Heart left ventricle (tissue), 16 donors: Measurements from ENCODE around the gene SPOCK1. TPM values are rescaled to one million over a fixed set of nuclear protein-coding genes. Genes with fewer than 3 reads are reported as not detected.

Experiments
- ATAC-seq, 4 donors: fragments of 200-7000 bp; cut with Tn5 transposase; one replicate each; pipeline ENCODE4 v1.9.1; 2020 to 2022; ENCODE audit warnings: moderate library complexity in 4 of 4, mild to moderate bottlenecking in 3 of 4, moderate number of reproducible peaks in 1 of 4
- DNase-seq, 5 donors: peaks; one replicate each; pipeline ENCODE4 v3.0.0-alpha.2; 2020
- H3K27ac ChIP-seq, 12 donors: fragments of 200-600 bp; sonication (generic) in 4 of 12; one replicate each; pipeline versions ENCODE4 v1.5.0 to v1.8.0; 2016 to 2022; ENCODE audit warnings: mild to moderate bottlenecking in 2 of 12
- H3K27me3 ChIP-seq, 9 donors: fragments of 200-600 bp; sonication (generic) in 2 of 9; one replicate each; pipeline versions ENCODE4 v1.5.1 to v1.8.0; 2016 to 2022; ENCODE audit warnings: mild to moderate bottlenecking in 3 of 9
- H3K36me3 ChIP-seq, 9 donors: fragments of 200-600 bp; sonication (generic) in 2 of 9; one replicate each; pipeline versions ENCODE4 v1.5.0 to v1.8.0; 2018 to 2022; ENCODE audit warnings: mild to moderate bottlenecking in 2 of 9
- H3K4me1 ChIP-seq, 12 donors: fragments of 200-600 bp; sonication (generic) in 4 of 12; one replicate each; pipeline versions ENCODE4 v1.5.0 to v1.8.0; 2016 to 2022; ENCODE audit warnings: mild to moderate bottlenecking in 3 of 12
- H3K4me3 ChIP-seq, 12 donors: fragments of 200-600 bp; sonication (generic) in 4 of 12; one replicate each; pipeline versions ENCODE4 v1.5.0 to v1.8.0; 2017 to 2022; ENCODE audit warnings: mild to moderate bottlenecking in 9 of 12, moderate library complexity in 4 of 12
- H3K9me3 ChIP-seq, 12 donors: fragments of 200-600 bp; sonication (generic) in 4 of 12; one replicate each; pipeline versions ENCODE4 v1.5.0 to v1.8.0; 2016 to 2022; ENCODE audit warnings: mild to moderate bottlenecking in 1 of 12
- CTCF ChIP-seq, 12 donors: fragments of 200-600 bp; sonication (generic) in 4 of 12; IDR thresholded peaks; one replicate each; pipeline versions ENCODE4 v1.5.0 to v1.8.0; 2018 to 2022; ENCODE audit warnings: antibody characterized with exemption in 12 of 12, mild to moderate bottlenecking in 5 of 12
- POLR2A ChIP-seq, 2 donors: fragments of 450-650 bp; IDR thresholded peaks; one replicate each; pipeline ENCODE4 v1.6.1; 2017; ENCODE audit warnings: antibody characterized with exemption in 2 of 2, mild to moderate bottlenecking in 2 of 2, moderate library complexity in 2 of 2
- WGBS, 4 donors: extraction: QIAGEN DNeasy Blood & Tissue Kit in 2 of 4; methylation state at CpG; one replicate each; pipeline versions ENCODE4 v1.1.5 to v1.1.7; 2013 to 2018; 5-methylcytosine and 5-hydroxymethylcytosine counted together
- intact Hi-C, 10 donors: fragments of 100-400 bp; cut with DNase I; formaldehyde crosslinking; loops; one replicate each; pipeline versions ENCODE4 v1.11.1 to v1.14.2; 2022
- polyA plus RNA-seq, 2 donors: library from polyadenylated mRNA; stranded (reverse); fragments of 200-250 nt; gene quantifications; one replicate each; pipeline ENCODE4 v1.2.3, GENCODE V29; 2013
- total RNA-seq, 9 donors: library from RNA; depleted of rRNA in 2 of 9; stranded (reverse); fragments of >200 nt in 2 of 9; fragmentation: NEBNext Ultra II Directional in 3 of 9; extraction: Animal tissue kit (Norgen Biotek cat#: 25700) in 3 of 9; gene quantifications; one replicate each; pipeline versions ENCODE4 v1.1.0 to v1.2.4, GENCODE V29; 2016 to 2023
- donor health status: ischemic (EF 13 %, LVEDD 7.1; RV severe dilation, severe dysfunction).
- donor health status: healthy with polysubstance abuse.
- donor health status: DM: no; HTN: yes; CAD: no.
- donor health status: DM: no; HTN: no; CAD: no.
- donor health status: ischemic (EF 25% LVEDD 6.9; RV normal size, moderate dysfunction).
- donor health status: ischemic (EF 25% LVEDD 5.7; RV mildly dilated, moderate dysfunction).
- donor health status: healthy.
- donor health status: DM: yes; HTN: yes; CAD: no.
- donor health status: ischemic (EF 35%, LVEDD 5.7; RV mildly dilated, moderate dysfunction).
- donor health status: nonischemic (EF 11% LVEDD 7.7; RV severe dilation, severe dysfunction).
- donor health status: DM: yes; HTN: yes; CAD: no.
- donor health status: PGD.
- donor health status: ischemic (EF 29% LVEDD 5.4; RV normal size, mild dysfunction).
- donor health status: nonischemic (EF 23%, LVEDD 6.1; RV moderate dilation, normal function).

The SPOCK1 gene
- total and polyA plus RNA-seq, 11 donors: 7.8 to 51.2 (median 19.9) TPM

- intact Hi-C loops: loop anchor here in 7 of 10 donors (2.0 to 10.0 kb wide), 10 partner anchors 150 to 695 kb away; no protein-coding TSS in a partner anchor
- H3K27me3 ChIP-seq: peaks cover 0 to 21% (median 6%) of the 10 kb centered on the region in 9 donors
- TF ChIP-seq CTCF (IDR thresholded peaks at IDR 0.05): no peak
- TF ChIP-seq POLR2A (IDR thresholded peaks at IDR 0.05): no peak
- WGBS, 4 donors: 59 to 71% (median 65%) methylated on average over 22 of the region's 22 CpGs
- DNase-seq: no peak
- H3K27ac ChIP-seq: no peak overlapping the region
- peak overlapping the region in 10 of 12 donors; percentile 39 to 65 (median 56) for H3K4me3 ChIP-seq
- H3K36me3 ChIP-seq: no peaks in the 10 kb centered on the region
- peaks cover 0 to 19% (median 5%) of the 10 kb centered on the region in 12 donors for H3K4me1 ChIP-seq
- peak in 2 of 4 donors; percentile 19 to 38 for ATAC-seq
- H3K9me3 ChIP-seq: no peaks in the 10 kb centered on the region
These were observed 1.5 kb downstream of the SPOCK1 start for GRCh38 chr5:137497396-137498290.

GRCh38 chr5:137496919-137497318, 2.2 kb downstream of the SPOCK1 start:
- no peaks in the 10 kb centered on the region for H3K9me3 ChIP-seq
- 75 to 90% (median 85%) methylated on average over 1 of the region's 1 CpG for WGBS, 4 donors
- intact Hi-C loops: loop anchor here in 6 of 10 donors (5.0 to 10.0 kb wide), 7 partner anchors 150 to 695 kb away; no protein-coding TSS in a partner anchor
- TF ChIP-seq POLR2A (IDR thresholded peaks at IDR 0.05): no peak
- no peak for TF ChIP-seq CTCF (IDR thresholded peaks at IDR 0.05)
- no peaks in the 10 kb centered on the region for H3K36me3 ChIP-seq
- H3K27me3 ChIP-seq: peaks cover 0 to 21% (median 6%) of the 10 kb centered on the region in 9 donors
- no peak overlapping the region for H3K27ac ChIP-seq
- H3K4me1 ChIP-seq: peaks cover 0 to 19% (median 5%) of the 10 kb centered on the region in 12 donors
- no peak overlapping the region for H3K4me3 ChIP-seq
- ATAC-seq: no peak
- DNase-seq: no peak

- ATAC-seq: no peak
- Histone ChIP-seq H3K4me1 (peaks cover 0 to 7% (median 0%) of the 10 kb centered on the region in 12 donors), H3K27me3 (peaks cover 0 to 4% (median 0%) of the 10 kb centered on the region in 9 donors), H3K9me3 (no peaks in the 10 kb centered on the region), H3K36me3 (no peaks in the 10 kb centered on the region), H3K4me3 (no peak overlapping the region), H3K27ac (no peak overlapping the region)
- no peak for DNase-seq
- intact Hi-C loops: loop anchor here in 1 of 10 donors (10.0 kb wide), 1 partner anchor 268 kb away; no protein-coding TSS in a partner anchor
- WGBS, 4 donors: 89 to 100% (median 92%) methylated on average over 1 of the region's 1 CpG
- no peak for TF ChIP-seq CTCF (IDR thresholded peaks at IDR 0.05)
- no peak for TF ChIP-seq POLR2A (IDR thresholded peaks at IDR 0.05)
These were observed 6.8 kb downstream of the SPOCK1 start for GRCh38 chr5:137492331-137492730.

GRCh38 chr5:137491121-137491520, 8.0 kb downstream of the SPOCK1 start:
- Histone ChIP-seq H3K4me1 (peaks cover 0 to 17% (median 0%) of the 10 kb centered on the region in 12 donors), H3K36me3 (no peaks in the 10 kb centered on the region), H3K4me3 (no peak overlapping the region), H3K27ac (no peak overlapping the region), H3K9me3 (no peaks in the 10 kb centered on the region), H3K27me3 (no peaks in the 10 kb centered on the region)
- ATAC-seq: no peak
- DNase-seq: no peak
- intact Hi-C loops: loop anchor here in 1 of 10 donors (10.0 kb wide), 1 partner anchor 266 kb away; no protein-coding TSS in a partner anchor
- WGBS, 4 donors: 69 to 79% (median 75%) methylated on average over 4 of the region's 4 CpGs
- TF ChIP-seq POLR2A (IDR thresholded peaks at IDR 0.05) (no peak), CTCF (IDR thresholded peaks at IDR 0.05) (no peak)
